ENCODE results near the gene PER1. TPM values are rescaled to one million over a fixed set of nuclear protein-coding genes. Genes with fewer than 3 reads are reported as not detected.

Gene PER1
- total and polyA plus RNA-seq, 2 of the 13 experiments (the other 11 are each of a cell fraction or from before 2014, with no cell fraction given) = 2.6 to 3.6 TPM

GRCh38 chr17:8192070-8192815, 40.0 kb upstream of the PER1 start (continued):
- TF ChIP-seq ARID4A (CRISPR knock-in tag; IDR thresholded peaks at IDR 0.05; ENCODE audit: borderline replicate concordance) (peak; percentile 73; the same call in 1 of the 2 replicates), CEBPB (IDR thresholded peaks at IDR 0.05; ENCODE audit: borderline replicate concordance, low read depth, low read length) (peak; percentile 43; the same call in 1 of the 2 replicates), ZNF530 (CRISPR knock-in tag; IDR thresholded peaks at IDR 0.05; ENCODE audit: low read depth) (no peak), ZNF431 (CRISPR knock-in tag; IDR thresholded peaks at IDR 0.05; ENCODE audit: borderline replicate concordance, low read depth) (0 out of 2 replicates have a peak, but pooled peaks have one; percentile 49), ZNF609 (CRISPR knock-in tag; IDR thresholded peaks at IDR 0.05; ENCODE audit: borderline replicate concordance) (no peak), ETV5 (CRISPR knock-in tag; IDR thresholded peaks at IDR 0.05; ENCODE audit: borderline replicate concordance) (0 out of 2 replicates have a peak, but pooled peaks have one; percentile 8), RBFOX2 (IDR thresholded peaks at IDR 0.05; ENCODE audit: low read depth, low read length) (peak; percentile 52; the same call in 1 of the 2 replicates), HIVEP1 (CRISPR knock-in tag; IDR thresholded peaks at IDR 0.05) (no peak), ZNF44 (CRISPR knock-in tag; IDR thresholded peaks at IDR 0.05) (no peak), ATF2 (CRISPR knock-in tag; IDR thresholded peaks at IDR 0.05) (0 out of 2 replicates have a peak, but pooled peaks have one; percentile 26), KLF16 (CRISPR knock-in tag; IDR thresholded peaks at IDR 0.05) (no peak), USF2 (IDR thresholded peaks at IDR 0.05; ENCODE audit: low read depth, low read length) (peak; percentile 100), USF2 (CRISPR knock-in tag; IDR thresholded peaks at IDR 0.05; ENCODE audit: borderline replicate concordance) (peak; percentile 99; the same call in 1 of the 2 replicates), SOX6 (IDR thresholded peaks at IDR 0.05) (no peak), SOX6 (CRISPR knock-in tag; IDR thresholded peaks at IDR 0.05) (peak; percentile 42)

Measured in HepG2 (cell line).